ENCODE data around the gene KRTAP20-1. TPM values are rescaled to one million over a fixed set of nuclear protein-coding genes. Genes with fewer than 3 reads are reported as not detected.

Gene KRTAP20-1
- polyA plus RNA-seq (2012; ENCODE audit: insufficient read length, low read depth), result not detected

- TF ChIP-seq POLR2AphosphoS5 (IDR thresholded peaks at IDR 0.05; ENCODE audit: low read depth, low read length), result no peak
- no peak for TF ChIP-seq TAF1 (IDR thresholded peaks at IDR 0.05; ENCODE audit: borderline replicate concordance, insufficient read depth, low read length)
- TF ChIP-seq SIN3A (IDR thresholded peaks at IDR 0.05; ENCODE audit: borderline replicate concordance, insufficient read depth, low read length), result no peak
- no peak for TF ChIP-seq FOXP2 (optimal IDR thresholded peaks at IDR 0.05; ENCODE audit: borderline replicate concordance, extremely low read depth, extremely low read length, insufficient read depth)
- TF ChIP-seq REST (IDR thresholded peaks at IDR 0.05; ENCODE audit: insufficient read depth in 1 of 2, low read depth in 2 of 2, low read length in 2 of 2), result no peak
Measured at GRCh38 chr21:30616125-30616524, at the start of gene KRTAP20-1. Gene KRTAP20-1, plus strand, starts transcription at chr21:30616425. Its CDS starts 30 bp downstream, at chr21:30616455.

- TF ChIP-seq SIN3A (IDR thresholded peaks at IDR 0.05; ENCODE audit: borderline replicate concordance, insufficient read depth, low read length) (no peak), TAF1 (IDR thresholded peaks at IDR 0.05; ENCODE audit: borderline replicate concordance, insufficient read depth, low read length) (no peak), POLR2AphosphoS5 (IDR thresholded peaks at IDR 0.05; ENCODE audit: low read depth, low read length) (no peak), FOXP2 (optimal IDR thresholded peaks at IDR 0.05; ENCODE audit: borderline replicate concordance, extremely low read depth, extremely low read length, insufficient read depth) (no peak), REST (IDR thresholded peaks at IDR 0.05; ENCODE audit: insufficient read depth in 1 of 2, low read depth in 2 of 2, low read length in 2 of 2) (no peak)
Measured at GRCh38 chr21:30567617-30568016, 48.6 kb upstream of the KRTAP20-1 start.

GRCh38 chr21:30577766-30578165 lies 38.5 kb upstream of the KRTAP20-1 start:
- TF ChIP-seq TAF1 (IDR thresholded peaks at IDR 0.05; ENCODE audit: borderline replicate concordance, insufficient read depth, low read length) (no peak), SIN3A (IDR thresholded peaks at IDR 0.05; ENCODE audit: borderline replicate concordance, insufficient read depth, low read length) (no peak), FOXP2 (optimal IDR thresholded peaks at IDR 0.05; ENCODE audit: borderline replicate concordance, extremely low read depth, extremely low read length, insufficient read depth) (no peak), POLR2AphosphoS5 (IDR thresholded peaks at IDR 0.05; ENCODE audit: low read depth, low read length) (no peak), REST (IDR thresholded peaks at IDR 0.05; ENCODE audit: insufficient read depth in 1 of 2, low read depth in 2 of 2, low read length in 2 of 2) (no peak)

- TF ChIP-seq FOXP2 (optimal IDR thresholded peaks at IDR 0.05; ENCODE audit: borderline replicate concordance, extremely low read depth, extremely low read length, insufficient read depth), result no peak
- no peak for TF ChIP-seq REST (IDR thresholded peaks at IDR 0.05; ENCODE audit: insufficient read depth in 1 of 2, low read depth in 2 of 2, low read length in 2 of 2)
- TF ChIP-seq POLR2AphosphoS5 (IDR thresholded peaks at IDR 0.05; ENCODE audit: low read depth, low read length), result no peak
- no peak for TF ChIP-seq TAF1 (IDR thresholded peaks at IDR 0.05; ENCODE audit: borderline replicate concordance, insufficient read depth, low read length)
- TF ChIP-seq SIN3A (IDR thresholded peaks at IDR 0.05; ENCODE audit: borderline replicate concordance, insufficient read depth, low read length), result no peak
Measured at GRCh38 chr21:30579346-30579745, 36.9 kb upstream of the KRTAP20-1 start.

- no peak for TF ChIP-seq TAF1 (IDR thresholded peaks at IDR 0.05; ENCODE audit: borderline replicate concordance, insufficient read depth, low read length)
- no peak for TF ChIP-seq POLR2AphosphoS5 (IDR thresholded peaks at IDR 0.05; ENCODE audit: low read depth, low read length)
- no peak for TF ChIP-seq FOXP2 (optimal IDR thresholded peaks at IDR 0.05; ENCODE audit: borderline replicate concordance, extremely low read depth, extremely low read length, insufficient read depth)
- no peak for TF ChIP-seq SIN3A (IDR thresholded peaks at IDR 0.05; ENCODE audit: borderline replicate concordance, insufficient read depth, low read length)
- no peak for TF ChIP-seq REST (IDR thresholded peaks at IDR 0.05; ENCODE audit: insufficient read depth in 1 of 2, low read depth in 2 of 2, low read length in 2 of 2)
Measured at GRCh38 chr21:30580132-30580531, 36.1 kb upstream of the KRTAP20-1 start.
